Endodermal cell (in vitro differentiated cells): Measurements from ENCODE around the gene ESRRA. TPM values are rescaled to one million over a fixed set of nuclear protein-coding genes. Genes with fewer than 3 reads are reported as not detected.

Source experiments
- DNase-seq: peaks from one replicate; pipeline ENCODE4 v3.0.0-alpha.2; 2017
- H3K27ac ChIP-seq: 2 replicates; pipeline ENCODE4 v1.5.1; 2013; ENCODE audit warnings: mild to moderate bottlenecking, low read depth, low read length, moderate library complexity
- H3K27me3 ChIP-seq: 2 replicates; pipeline ENCODE4 v1.6.1; 2013; ENCODE audit warnings: mild to moderate bottlenecking, low read length, moderate library complexity; ENCODE audit not compliant: insufficient read depth, control insufficient read depth, poor library complexity, severe bottlenecking
- H3K36me3 ChIP-seq: 2 replicates; pipeline ENCODE4 v1.7.0; 2013; ENCODE audit warnings: mild to moderate bottlenecking, low read length, moderate library complexity; ENCODE audit not compliant: control insufficient read depth, insufficient read depth
- H3K4me1 ChIP-seq: one replicate; pipeline ENCODE4 v1.7.0; 2013; ENCODE audit warnings: low read length; ENCODE audit not compliant: control insufficient read depth, insufficient read depth
- H3K4me3 ChIP-seq: 2 replicates; pipeline ENCODE4 v1.5.1; 2013; ENCODE audit warnings: mild to moderate bottlenecking, low read length, moderate library complexity
- H3K9ac ChIP-seq: 2 replicates; pipeline ENCODE4 v1.6.1; 2013; ENCODE audit warnings: mild to moderate bottlenecking, low read length, moderate library complexity; ENCODE audit not compliant: poor library complexity, severe bottlenecking; ENCODE audit errors: extremely low read depth
- H3K9me3 ChIP-seq: 2 replicates; pipeline ENCODE4 v1.6.1; 2013; ENCODE audit warnings: mild to moderate bottlenecking, low read length, moderate library complexity; ENCODE audit not compliant: control insufficient read depth
- H3K27ac Mint-ChIP-seq: 2 replicates; pipeline ENCODE4 v1.8.0; 2020; ENCODE audit warnings: mixed read lengths
- H3K27me3 Mint-ChIP-seq: 2 replicates; pipeline ENCODE4 v1.8.0; 2021; ENCODE audit warnings: mild to moderate bottlenecking, mixed read lengths; ENCODE audit not compliant: insufficient read depth
- H3K36me3 Mint-ChIP-seq: 2 replicates; pipeline ENCODE4 v1.8.0; 2020; ENCODE audit warnings: low read depth, mixed read lengths
- H3K4me1 Mint-ChIP-seq: 2 replicates; pipeline ENCODE4 v1.8.0; 2020; ENCODE audit warnings: mixed read lengths
- H3K4me3 Mint-ChIP-seq: 2 replicates; pipeline ENCODE4 v1.8.0; 2020; ENCODE audit warnings: mild to moderate bottlenecking, moderate library complexity, mixed read lengths
- H3K9me3 Mint-ChIP-seq: 2 replicates; pipeline ENCODE4 v1.8.0; 2020; ENCODE audit warnings: mild to moderate bottlenecking, mixed read lengths
- CTCF ChIP-seq: fragments of 200-600 bp; sonication (generic); conservative IDR thresholded peaks from 2 replicates; pipeline ENCODE4 v1.5.0; 2021; ENCODE audit warnings: antibody characterized with exemption, mild to moderate bottlenecking
- WGBS, 2 experiments: methylation state at CpG; one replicate each; pipeline versions ENCODE4 v1.1.5 to v1.1.7; 2013; ENCODE audit warnings: missing lambda C conversion rate in 2 of 2, mixed read lengths in 1 of 2; ENCODE audit not compliant: insufficient coverage in 1 of 2, insufficient read length in 1 of 2; 5-methylcytosine and 5-hydroxymethylcytosine counted together
- total RNA-seq, 2 donors: library from RNA; stranded (reverse); fragmentation: NEBNext Ultra II Directional in 1 of 2; extraction: Animal tissue kit (Norgen Biotek cat#: 25700) in 1 of 2; gene quantifications; 2 replicates in 1 of 2; 3 replicates in 1 of 2; pipeline ENCODE4 v1.2.1, GENCODE V29; 2021

The ESRRA gene
- total RNA-seq, 2 donors from 2014 or later: 22.8 to 34.5 TPM

- Histone ChIP-seq H3K4me1 (peaks cover 7% of the 10 kb centered on the region), H3K27ac (no peak within 1 kb of the TSS), H3K36me3 (peaks cover 26% of the 10 kb centered on the region), H3K4me3 (peak within 1 kb of the TSS; percentile 81), H3K9ac (peak within 1 kb of the TSS; percentile 66), H3K27me3 (no peaks in the 10 kb centered on the region), H3K9me3 (no peaks in the 10 kb centered on the region)
- no peaks in the 10 kb centered on the region for H3K27me3 Mint-ChIP-seq
- peaks cover 15% of the 10 kb centered on the region for H3K4me1 Mint-ChIP-seq
- DNase-seq: peak; percentile 83
- 2 to 3% methylated on average over 18 to 70 of the region's 70 CpGs for WGBS, 2 experiments
- no peaks in the 10 kb centered on the region for H3K9me3 Mint-ChIP-seq
- no peak for TF ChIP-seq CTCF
- peak within 1 kb of the TSS; percentile 75 for H3K4me3 Mint-ChIP-seq
- no peak within 1 kb of the TSS for H3K27ac Mint-ChIP-seq
- H3K36me3 Mint-ChIP-seq: peaks cover 26% of the 10 kb centered on the region
Measured at GRCh38 chr11:64358907-64359711, 53.8 kb downstream of the ESRRA start, which contains the start of gene RPS6KA4. Gene RPS6KA4, plus strand, starts transcription at chr11:64359162. Its CDS starts 74 bp downstream, at chr11:64359236.

GRCh38 chr11:64359712-64360445 is 54.6 kb downstream of the ESRRA start:
- Mint-ChIP-seq H3K27ac (no peak overlapping the region), H3K4me1 (peaks cover 15% of the 10 kb centered on the region)

More at GRCh38 chr11:64359712-64360445, 54.6 kb downstream of the ESRRA start:
- Mint-ChIP-seq H3K9me3 (no peaks in the 10 kb centered on the region), H3K27me3 (no peaks in the 10 kb centered on the region), H3K36me3 (peaks cover 30% of the 10 kb centered on the region), H3K4me3 (peak overlapping the region; percentile 75)
- Histone ChIP-seq H3K27ac (no peak overlapping the region), H3K9me3 (no peaks in the 10 kb centered on the region), H3K36me3 (peaks cover 30% of the 10 kb centered on the region), H3K27me3 (no peaks in the 10 kb centered on the region), H3K9ac (peak overlapping the region; percentile 66), H3K4me3 (peak overlapping the region; percentile 81), H3K4me1 (peaks cover 7% of the 10 kb centered on the region)
- peak; percentile 41 for DNase-seq
- TF ChIP-seq CTCF: no peak
- 83 to 88% methylated on average over 29 to 38 of the region's 38 CpGs for WGBS, 2 experiments
